ENCODE results near the gene CALHM6. TPM values are rescaled to one million over a fixed set of nuclear protein-coding genes. Genes with fewer than 3 reads are reported as not detected.

CALHM6 gene
- total RNA-seq (ENCODE audit: low replicate concordance): 1.3 TPM in 1 of 2 replicates, not detected in the other

DNA sequence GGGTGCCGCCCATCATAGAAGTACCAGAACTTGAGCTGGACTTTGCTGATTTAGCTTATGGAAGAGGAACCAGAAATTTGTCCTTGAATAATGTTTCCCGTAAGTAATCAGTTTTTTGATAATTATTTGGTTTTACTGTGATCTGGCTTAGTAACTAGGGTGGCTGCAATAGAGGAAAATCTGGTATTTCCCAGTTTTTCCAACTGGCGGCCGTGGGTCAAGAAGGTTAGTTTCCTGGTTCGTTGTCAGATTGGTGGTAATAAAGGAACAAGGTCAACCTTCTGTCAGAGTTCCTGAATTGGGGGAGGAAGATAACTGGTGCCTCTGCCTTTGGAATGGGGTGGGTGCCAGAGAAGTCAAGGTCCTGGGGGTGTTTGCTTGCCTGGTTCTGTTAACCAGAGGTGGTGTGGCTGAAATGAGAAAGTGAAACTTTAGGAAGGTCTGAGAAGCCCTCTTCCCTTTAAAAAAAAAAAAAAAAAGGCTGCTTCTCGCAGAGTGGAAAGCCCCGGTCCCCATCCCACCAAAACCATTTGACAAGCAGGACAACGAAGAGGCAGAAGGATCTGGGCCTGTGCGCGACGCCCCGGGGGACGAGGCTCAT is at the start of gene CALHM6:
Gene CALHM6, plus strand, starts transcription at position 45 of the 601 bp plus-strand sequence. Its CDS starts 555 bp downstream, at position 600.
- H3K27ac ChIP-seq: no peak within 1 kb of the TSS
- no peak for DNase-seq (ENCODE audit: low spot score)
- H3K27me3 Mint-ChIP-seq (ENCODE audit: insufficient read depth, low read depth): peaks cover 9% of the 10 kb centered on the region
- no peaks in the 10 kb centered on the region for H3K79me2 ChIP-seq (ENCODE audit: low read depth)
- peak within 1 kb of the TSS; percentile 67 for H3K4me2 ChIP-seq
- no peaks in the 10 kb centered on the region for H3K36me3 Mint-ChIP-seq
- H3K9me3 Mint-ChIP-seq: peaks cover 2% of the 10 kb centered on the region
- TF ChIP-seq EZH2 (IDR thresholded peaks at IDR 0.05) (no peak), EZH2phosphoT487 (IDR thresholded peaks at IDR 0.05) (no peak)
- TF ChIP-seq, protein P1, sequence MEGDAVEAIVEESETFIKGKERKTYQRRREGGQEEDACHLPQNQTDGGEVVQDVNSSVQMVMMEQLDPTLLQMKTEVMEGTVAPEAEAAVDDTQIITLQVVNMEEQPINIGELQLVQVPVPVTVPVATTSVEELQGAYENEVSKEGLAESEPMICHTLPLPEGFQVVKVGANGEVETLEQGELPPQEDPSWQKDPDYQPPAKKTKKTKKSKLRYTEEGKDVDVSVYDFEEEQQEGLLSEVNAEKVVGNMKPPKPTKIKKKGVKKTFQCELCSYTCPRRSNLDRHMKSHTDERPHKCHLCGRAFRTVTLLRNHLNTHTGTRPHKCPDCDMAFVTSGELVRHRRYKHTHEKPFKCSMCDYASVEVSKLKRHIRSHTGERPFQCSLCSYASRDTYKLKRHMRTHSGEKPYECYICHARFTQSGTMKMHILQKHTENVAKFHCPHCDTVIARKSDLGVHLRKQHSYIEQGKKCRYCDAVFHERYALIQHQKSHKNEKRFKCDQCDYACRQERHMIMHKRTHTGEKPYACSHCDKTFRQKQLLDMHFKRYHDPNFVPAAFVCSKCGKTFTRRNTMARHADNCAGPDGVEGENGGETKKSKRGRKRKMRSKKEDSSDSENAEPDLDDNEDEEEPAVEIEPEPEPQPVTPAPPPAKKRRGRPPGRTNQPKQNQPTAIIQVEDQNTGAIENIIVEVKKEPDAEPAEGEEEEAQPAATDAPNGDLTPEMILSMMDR (IDR thresholded peaks at IDR 0.05): no peak
- H3K4me3 ChIP-seq: peak within 1 kb of the TSS; percentile 40
- H3K36me3 ChIP-seq: no peaks in the 10 kb centered on the region
- peaks cover 17% of the 10 kb centered on the region for H3K4me1 Mint-ChIP-seq
- no peak within 1 kb of the TSS for H3K9ac ChIP-seq
- H3K27me3 ChIP-seq: peaks cover 64% of the 10 kb centered on the region
- no peaks in the 10 kb centered on the region for H3K9me3 ChIP-seq (ENCODE audit: low read depth)
- H3F3A ChIP-seq (ENCODE audit: low read depth): no peaks in the 10 kb centered on the region
- H2AFZ ChIP-seq (replicated peaks): peak within 1 kb of the TSS; percentile 68
- no peak within 1 kb of the TSS for H3K27ac Mint-ChIP-seq
- no peaks in the 10 kb centered on the region for H4K20me1 ChIP-seq (ENCODE audit: low read depth)
- H3K4me1 ChIP-seq: no peaks in the 10 kb centered on the region
- H3K4me3 Mint-ChIP-seq: peak within 1 kb of the TSS; percentile 79

DNA sequence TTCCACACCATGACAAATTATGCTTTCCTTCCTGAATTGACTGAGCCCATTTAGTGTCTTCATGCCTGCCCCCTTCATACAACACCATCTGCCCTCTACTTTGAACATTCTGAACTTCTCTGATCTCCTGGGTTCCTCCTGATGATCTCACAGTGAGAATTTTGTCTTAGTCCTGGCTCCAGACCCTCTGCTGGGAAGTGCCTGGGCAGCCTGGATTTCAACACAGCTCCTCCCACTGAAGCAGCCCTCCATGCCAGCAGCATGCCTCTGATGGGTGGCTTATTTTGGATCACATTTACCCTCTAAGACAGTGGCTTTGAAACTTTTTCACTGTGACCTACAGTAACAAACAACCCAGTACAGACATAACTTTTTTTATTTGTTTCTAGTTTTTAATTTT is 48.9 kb upstream of the CALHM6 start:
- Mint-ChIP-seq H3K27me3 (ENCODE audit: insufficient read depth, low read depth) (peaks cover 3% of the 10 kb centered on the region), H3K4me3 (no peak overlapping the region), H3K36me3 (peaks cover 20% of the 10 kb centered on the region), H3K4me1 (peaks cover 36% of the 10 kb centered on the region), H3K9me3 (no peaks in the 10 kb centered on the region), H3K27ac (peak overlapping the region; percentile 38)
- Histone ChIP-seq H3K9ac (no peak overlapping the region), H4K20me1 (ENCODE audit: low read depth) (peaks cover 8% of the 10 kb centered on the region), H3K4me3 (no peak overlapping the region), H3K4me1 (peaks cover 12% of the 10 kb centered on the region), H3F3A (ENCODE audit: low read depth) (peaks cover 8% of the 10 kb centered on the region), H3K79me2 (ENCODE audit: low read depth) (no peaks in the 10 kb centered on the region), H2AFZ (replicated peaks) (no peak overlapping the region), H3K36me3 (no peaks in the 10 kb centered on the region), H3K27me3 (no peaks in the 10 kb centered on the region), H3K9me3 (ENCODE audit: low read depth) (no peaks in the 10 kb centered on the region), H3K27ac (no peak overlapping the region), H3K4me2 (no peak overlapping the region)
- no peak for DNase-seq (ENCODE audit: low spot score)
- no peak for TF ChIP-seq EZH2 (IDR thresholded peaks at IDR 0.05)
- no peak for TF ChIP-seq EZH2phosphoT487 (IDR thresholded peaks at IDR 0.05)
- TF ChIP-seq, protein P1 (IDR thresholded peaks at IDR 0.05): no peak

DNA sequence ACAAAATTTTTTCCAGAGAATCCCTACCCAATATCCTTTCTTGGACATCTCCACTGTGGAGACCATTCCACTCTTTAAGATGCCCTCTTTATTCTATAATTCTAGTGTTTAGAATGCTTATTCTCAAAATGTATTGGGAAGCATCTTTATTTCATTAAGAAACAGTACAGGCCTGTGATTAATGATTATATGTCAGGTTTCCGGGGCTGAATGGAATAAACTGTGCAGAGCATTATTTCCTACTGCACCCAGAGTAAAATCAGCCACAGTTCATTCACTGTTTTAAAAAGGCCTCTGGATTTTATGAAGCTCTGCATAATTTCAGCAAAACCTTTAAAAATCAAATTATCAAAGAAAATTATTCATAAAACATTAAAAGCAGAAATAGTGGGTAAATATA is 47.8 kb upstream of the CALHM6 start:
- Mint-ChIP-seq H3K4me1 (peaks cover 36% of the 10 kb centered on the region), H3K9me3 (no peaks in the 10 kb centered on the region), H3K36me3 (peaks cover 19% of the 10 kb centered on the region), H3K27ac (no peak overlapping the region), H3K27me3 (ENCODE audit: insufficient read depth, low read depth) (peaks cover 3% of the 10 kb centered on the region), H3K4me3 (no peak overlapping the region)
- H2AFZ ChIP-seq (replicated peaks): no peak overlapping the region
- no peak overlapping the region for H3K9ac ChIP-seq
- H3K4me2 ChIP-seq: no peak overlapping the region
- no peaks in the 10 kb centered on the region for H3K36me3 ChIP-seq
- TF ChIP-seq EZH2 (IDR thresholded peaks at IDR 0.05): no peak
- no peak for TF ChIP-seq EZH2phosphoT487 (IDR thresholded peaks at IDR 0.05)
- TF ChIP-seq, protein P1 (IDR thresholded peaks at IDR 0.05): no peak
- H3K4me3 ChIP-seq: no peak overlapping the region
- DNase-seq (ENCODE audit: low spot score): no peak
- peaks cover 8% of the 10 kb centered on the region for H3F3A ChIP-seq (ENCODE audit: low read depth)
- H3K4me1 ChIP-seq: peaks cover 12% of the 10 kb centered on the region
- no peak overlapping the region for H3K27ac ChIP-seq
- H3K79me2 ChIP-seq (ENCODE audit: low read depth): no peaks in the 10 kb centered on the region
- no peaks in the 10 kb centered on the region for H3K27me3 ChIP-seq
- H4K20me1 ChIP-seq (ENCODE audit: low read depth): peaks cover 8% of the 10 kb centered on the region
- no peaks in the 10 kb centered on the region for H3K9me3 ChIP-seq (ENCODE audit: low read depth)
